ENCODE measurements around the gene COL4A2. TPM values are rescaled to one million over a fixed set of nuclear protein-coding genes. Genes with fewer than 3 reads are reported as not detected.

Gene COL4A2
- polyA plus RNA-seq, 1 donor (not counting 4 experiments of a cell fraction or from before 2014, with no cell fraction given): 30.7 TPM

DNA sequence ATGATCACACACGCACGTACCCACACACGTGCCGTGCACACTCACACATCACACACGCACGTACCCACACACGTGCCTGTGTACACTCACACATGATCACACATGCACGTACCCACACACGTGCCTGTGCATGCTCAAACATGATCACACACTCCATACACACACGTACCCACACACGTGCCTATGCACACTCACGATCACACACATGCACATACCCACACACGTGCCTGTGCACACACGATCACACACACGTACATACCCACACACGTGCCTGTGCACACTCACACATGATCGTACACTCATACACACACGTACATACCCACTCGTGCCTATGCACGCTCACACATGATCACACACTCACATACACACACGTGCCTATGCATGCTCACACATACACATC is 167.6 kb downstream of the COL4A2 start:
- Histone ChIP-seq H3K4me3 (ENCODE audit: control insufficient read depth in 2 of 3, extremely low read depth in 1 of 3, insufficient read depth in 2 of 3, low read depth in 1 of 3, low read length in 3 of 3) (no peak overlapping the region), H3K4me1 (ENCODE audit: control insufficient read depth, extremely low read depth, insufficient read depth, low read length) (no peaks in the 10 kb centered on the region), H4K20me1 (ENCODE audit: control insufficient read depth, extremely low read depth, insufficient read depth, low read length) (no peaks in the 10 kb centered on the region), H3K36me3 (ENCODE audit: control insufficient read depth in 2 of 2, extremely low read depth in 1 of 2, insufficient read depth in 2 of 2, low read length in 2 of 2) (peaks cover 9 to 24% of the 10 kb centered on the region in 2 experiments), H3K9me3 (ENCODE audit: control insufficient read depth, low read depth, low read length) (no peaks in the 10 kb centered on the region), H3K79me2 (ENCODE audit: control insufficient read depth, insufficient read depth, low read length) (no peaks in the 10 kb centered on the region), H2AFZ (ENCODE audit: control insufficient read depth, low read length) (no peak overlapping the region), H3K9ac (ENCODE audit: control insufficient read depth, extremely low read depth, insufficient read depth, low read length) (no peak overlapping the region), H3K27ac (ENCODE audit: control insufficient read depth, insufficient read depth, low read length) (no peak overlapping the region), H3K4me2 (ENCODE audit: control insufficient read depth, extremely low read depth, insufficient read depth, low read depth, low read length) (no peak overlapping the region), H3K27me3 (ENCODE audit: control insufficient read depth, extremely low read depth, insufficient read depth, low read length) (no peaks in the 10 kb centered on the region), H3K9me1 (ENCODE audit: control insufficient read depth, extremely low read depth, insufficient read depth, low read length) (no peaks in the 10 kb centered on the region)
- no peak for DNase-seq (ENCODE audit: low read depth, low spot score)
- dilution Hi-C loops (cut with MboI; ENCODE audit: extremely low pct_ligation_motif_present, low sequenced_read_pairs): no loop called here
- TF ChIP-seq EZH2 (IDR thresholded peaks at IDR 0.05; ENCODE audit: low read length): no peak
- TF ChIP-seq, protein P1, sequence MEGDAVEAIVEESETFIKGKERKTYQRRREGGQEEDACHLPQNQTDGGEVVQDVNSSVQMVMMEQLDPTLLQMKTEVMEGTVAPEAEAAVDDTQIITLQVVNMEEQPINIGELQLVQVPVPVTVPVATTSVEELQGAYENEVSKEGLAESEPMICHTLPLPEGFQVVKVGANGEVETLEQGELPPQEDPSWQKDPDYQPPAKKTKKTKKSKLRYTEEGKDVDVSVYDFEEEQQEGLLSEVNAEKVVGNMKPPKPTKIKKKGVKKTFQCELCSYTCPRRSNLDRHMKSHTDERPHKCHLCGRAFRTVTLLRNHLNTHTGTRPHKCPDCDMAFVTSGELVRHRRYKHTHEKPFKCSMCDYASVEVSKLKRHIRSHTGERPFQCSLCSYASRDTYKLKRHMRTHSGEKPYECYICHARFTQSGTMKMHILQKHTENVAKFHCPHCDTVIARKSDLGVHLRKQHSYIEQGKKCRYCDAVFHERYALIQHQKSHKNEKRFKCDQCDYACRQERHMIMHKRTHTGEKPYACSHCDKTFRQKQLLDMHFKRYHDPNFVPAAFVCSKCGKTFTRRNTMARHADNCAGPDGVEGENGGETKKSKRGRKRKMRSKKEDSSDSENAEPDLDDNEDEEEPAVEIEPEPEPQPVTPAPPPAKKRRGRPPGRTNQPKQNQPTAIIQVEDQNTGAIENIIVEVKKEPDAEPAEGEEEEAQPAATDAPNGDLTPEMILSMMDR (optimal IDR thresholded peaks at IDR 0.05 in 1 of 3, IDR thresholded peaks at IDR 0.05 in 1 of 3, conservative IDR thresholded peaks at IDR 0.05 in 1 of 3; ENCODE audit: extremely low read depth in 1 of 3, insufficient read depth in 2 of 3, low read length in 3 of 3): no peak
- no peak for FAIRE-seq

DNA sequence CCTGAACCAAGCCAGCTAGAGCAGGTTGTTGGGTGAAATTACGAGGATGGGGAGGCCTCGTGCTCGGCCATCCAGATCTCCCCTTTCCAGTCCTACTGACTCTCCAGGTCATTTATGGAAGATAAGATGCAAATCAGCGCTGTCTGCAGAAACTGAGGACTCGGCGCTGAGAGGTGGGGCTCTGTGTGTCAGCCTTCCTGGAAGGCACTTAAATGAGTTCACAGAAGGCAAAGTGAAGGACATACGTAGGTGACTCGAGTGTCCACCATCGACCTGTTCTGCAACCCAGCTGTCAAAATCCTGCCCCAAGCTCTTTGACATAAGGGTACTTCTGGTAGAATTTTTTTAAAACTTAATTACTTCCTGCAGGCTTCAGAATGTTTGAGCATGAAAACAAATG is 168.0 kb downstream of the COL4A2 start:
- DNase-seq (ENCODE audit: low read depth, low spot score) (no peak), FAIRE-seq (no peak)
- no peaks in the 10 kb centered on the region for H3K9me1 ChIP-seq (ENCODE audit: control insufficient read depth, extremely low read depth, insufficient read depth, low read length)
- dilution Hi-C loops (cut with MboI; ENCODE audit: extremely low pct_ligation_motif_present, low sequenced_read_pairs): no loop called here
- no peak overlapping the region for H3K4me3 ChIP-seq (ENCODE audit: control insufficient read depth in 2 of 3, extremely low read depth in 1 of 3, insufficient read depth in 2 of 3, low read depth in 1 of 3, low read length in 3 of 3)
- no peaks in the 10 kb centered on the region for H4K20me1 ChIP-seq (ENCODE audit: control insufficient read depth, extremely low read depth, insufficient read depth, low read length)
- no peaks in the 10 kb centered on the region for H3K27me3 ChIP-seq (ENCODE audit: control insufficient read depth, extremely low read depth, insufficient read depth, low read length)
- H3K27ac ChIP-seq (ENCODE audit: control insufficient read depth, insufficient read depth, low read length): no peak overlapping the region
- no peak overlapping the region for H3K9ac ChIP-seq (ENCODE audit: control insufficient read depth, extremely low read depth, insufficient read depth, low read length)
- peaks cover 8 to 27% of the 10 kb centered on the region in 2 experiments for H3K36me3 ChIP-seq (ENCODE audit: control insufficient read depth in 2 of 2, extremely low read depth in 1 of 2, insufficient read depth in 2 of 2, low read length in 2 of 2)
- TF ChIP-seq EZH2 (IDR thresholded peaks at IDR 0.05; ENCODE audit: low read length): no peak
- TF ChIP-seq, protein P1 (optimal IDR thresholded peaks at IDR 0.05 in 1 of 3, IDR thresholded peaks at IDR 0.05 in 1 of 3, conservative IDR thresholded peaks at IDR 0.05 in 1 of 3; ENCODE audit: extremely low read depth in 1 of 3, insufficient read depth in 2 of 3, low read length in 3 of 3): no peak
- no peak overlapping the region for H3K4me2 ChIP-seq (ENCODE audit: control insufficient read depth, extremely low read depth, insufficient read depth, low read depth, low read length)
- no peaks in the 10 kb centered on the region for H3K4me1 ChIP-seq (ENCODE audit: control insufficient read depth, extremely low read depth, insufficient read depth, low read length)
- no peaks in the 10 kb centered on the region for H3K9me3 ChIP-seq (ENCODE audit: control insufficient read depth, low read depth, low read length)
- no peak overlapping the region for H2AFZ ChIP-seq (ENCODE audit: control insufficient read depth, low read length)
- H3K79me2 ChIP-seq (ENCODE audit: control insufficient read depth, insufficient read depth, low read length): no peaks in the 10 kb centered on the region

Data from keratinocyte (primary cell).